CD4-positive, CD25-positive, alpha-beta regulatory T cell (primary cell): ENCODE data around the gene TRAPPC2B. TPM values are rescaled to one million over a fixed set of nuclear protein-coding genes. Genes with fewer than 3 reads are reported as not detected.

ENCODE experiments used
- polyA plus RNA-seq, 4 donors: library from polyadenylated mRNA; unstranded; fragments of 300-500 nt; fragmentation: Illumina TruSeq; gene quantifications; one replicate each; pipeline ENCODE4 v1.2.3, GENCODE V29; 2021
- total RNA-seq: library from RNA; stranded (reverse); gene quantifications from one replicate; pipeline ENCODE4 v1.2.3, GENCODE V29; 2022

TRAPPC2B gene
- total and polyA plus RNA-seq, 5 donors from 2014 or later, result 11.4 to 28.6 (median 23.7) TPM

Other genes with a start within 250 kb of the TRAPPC2B start
- gene USP29, start 243.6 kb upstream of the TRAPPC2B start, total RNA-seq, result not detected
- not detected for gene USP29, start 243.6 kb upstream of the TRAPPC2B start, polyA plus RNA-seq
- gene ZIM3, start 218.3 kb upstream of the TRAPPC2B start, total RNA-seq, result not detected
- not detected for gene ZIM3, start 218.3 kb upstream of the TRAPPC2B start, polyA plus RNA-seq
- gene DUXA, start 196.1 kb upstream of the TRAPPC2B start, total RNA-seq, result not detected
- not detected for gene DUXA, start 196.1 kb upstream of the TRAPPC2B start, polyA plus RNA-seq
- gene ZNF264, start 172.1 kb upstream of the TRAPPC2B start, total RNA-seq, result 35.9 TPM
- gene ZNF264, start 172.1 kb upstream of the TRAPPC2B start, polyA plus RNA-seq, result 10 to 100 TPM; 12.9 to 25.4 (median 18.1) TPM
- gene AURKC, start 132.5 kb upstream of the TRAPPC2B start, total RNA-seq, result 0.69 TPM
- gene AURKC, start 132.5 kb upstream of the TRAPPC2B start, polyA plus RNA-seq, result under 1 TPM in 1 of 4 donors, not detected in 3; 0.22 TPM
- 30.7 TPM for gene ZNF805, start 122.9 kb upstream of the TRAPPC2B start, total RNA-seq
- 1 to 10 TPM; 1.9 to 6.6 (median 4.0) TPM for gene ZNF805, start 122.9 kb upstream of the TRAPPC2B start, polyA plus RNA-seq
- gene ZNF460, start 83.1 kb upstream of the TRAPPC2B start, total RNA-seq, result 68.5 TPM
- 1 to 10 TPM; 3.0 to 9.5 (median 5.3) TPM for gene ZNF460, start 83.1 kb upstream of the TRAPPC2B start, polyA plus RNA-seq
- 4.5 TPM for gene ZNF543, start 43.1 kb upstream of the TRAPPC2B start, total RNA-seq
- 1 to 10 TPM; 2.6 to 6.6 (median 4.5) TPM for gene ZNF543, start 43.1 kb upstream of the TRAPPC2B start, polyA plus RNA-seq
- 6.8 TPM for gene ZNF304, start 12.3 kb upstream of the TRAPPC2B start, total RNA-seq
- 1 to 10 TPM; 1.9 to 4.4 (median 2.8) TPM for gene ZNF304, start 12.3 kb upstream of the TRAPPC2B start, polyA plus RNA-seq
- 2.1 TPM for gene ZNF547, start within 50 bp of the TRAPPC2B start, total RNA-seq
- 1 to 10 TPM in 2 of 4 donors, under 1 TPM in 1, not detected in 1; 0.77 to 1.9 (median 1.5) TPM for gene ZNF547, start within 50 bp of the TRAPPC2B start, polyA plus RNA-seq
- gene ZNF548, start 26.3 kb downstream of the TRAPPC2B start, total RNA-seq, result 75.9 TPM
- 10 to 100 TPM; 14.6 to 21.7 (median 17.7) TPM for gene ZNF548, start 26.3 kb downstream of the TRAPPC2B start, polyA plus RNA-seq
- gene ZNF17, start 47.6 kb downstream of the TRAPPC2B start, total RNA-seq, result 5.6 TPM
- 1 to 10 TPM; 2.9 to 9.7 (median 5.3) TPM for gene ZNF17, start 47.6 kb downstream of the TRAPPC2B start, polyA plus RNA-seq
- gene ZNF749, start 71.8 kb downstream of the TRAPPC2B start, total RNA-seq, result 5.1 TPM
- gene ZNF749, start 71.8 kb downstream of the TRAPPC2B start, polyA plus RNA-seq, result 10 to 100 TPM in 1 of 4 donors, 1 to 10 TPM in 3; 6.2 to 10.9 (median 8.2) TPM
- gene VN1R1, start 93.6 kb downstream of the TRAPPC2B start, total RNA-seq, result 0.15 TPM
- gene VN1R1, start 93.6 kb downstream of the TRAPPC2B start, polyA plus RNA-seq, result under 1 TPM in 1 of 4 donors, not detected in 3; 0.10 TPM
- 0.74 TPM for gene ZNF772, start 114.0 kb downstream of the TRAPPC2B start, total RNA-seq
- gene ZNF772, start 114.0 kb downstream of the TRAPPC2B start, polyA plus RNA-seq, result 1 to 10 TPM in 3 of 4 donors, under 1 TPM in 1; 0.09 to 4.2 (median 3.4) TPM
- 8.9 TPM for gene ZNF419, start 124.2 kb downstream of the TRAPPC2B start, total RNA-seq
- 10 to 100 TPM in 1 of 4 donors, 1 to 10 TPM in 3; 5.9 to 11.0 (median 8.3) TPM for gene ZNF419, start 124.2 kb downstream of the TRAPPC2B start, polyA plus RNA-seq
- 7.2 TPM for gene ZNF773, start 136.4 kb downstream of the TRAPPC2B start, total RNA-seq
- gene ZNF773, start 136.4 kb downstream of the TRAPPC2B start, polyA plus RNA-seq, result 10 to 100 TPM in 3 of 4 donors, 1 to 10 TPM in 1; 7.0 to 11.3 (median 10.6) TPM
- gene ZNF549, start 163.8 kb downstream of the TRAPPC2B start, total RNA-seq, result 5.2 TPM
- gene ZNF549, start 163.8 kb downstream of the TRAPPC2B start, polyA plus RNA-seq, result 1 to 10 TPM; 4.3 to 9.2 (median 7.7) TPM
- 10.2 TPM for gene ZNF550, start 196.3 kb downstream of the TRAPPC2B start, total RNA-seq
- 10 to 100 TPM in 2 of 4 donors, 1 to 10 TPM in 2; 5.8 to 18.7 (median 9.4) TPM for gene ZNF550, start 196.3 kb downstream of the TRAPPC2B start, polyA plus RNA-seq
- gene ZNF416, start 215.4 kb downstream of the TRAPPC2B start, total RNA-seq, result 4.4 TPM
- gene ZNF416, start 215.4 kb downstream of the TRAPPC2B start, polyA plus RNA-seq, result 1 to 10 TPM; 4.1 to 9.5 (median 6.1) TPM
- gene ZIK1, start 220.6 kb downstream of the TRAPPC2B start, total RNA-seq, result 3.4 TPM
- gene ZIK1, start 220.6 kb downstream of the TRAPPC2B start, polyA plus RNA-seq, result 10 to 100 TPM in 1 of 4 donors, 1 to 10 TPM in 3; 5.6 to 10.2 (median 8.2) TPM
- 1.5 TPM for gene ZNF530, start 236.3 kb downstream of the TRAPPC2B start, total RNA-seq
- 1 to 10 TPM; 4.8 to 7.8 (median 7.4) TPM for gene ZNF530, start 236.3 kb downstream of the TRAPPC2B start, polyA plus RNA-seq